CD8-positive, alpha-beta memory T cell (primary cell): ENCODE measurements around the gene TOM1L2. TPM values are rescaled to one million over a fixed set of nuclear protein-coding genes. Genes with fewer than 3 reads are reported as not detected.

Experiments used
- polyA plus RNA-seq: library from polyadenylated mRNA; unstranded; fragments of 300-500 nt; fragmentation: Illumina TruSeq; gene quantifications from one replicate; pipeline ENCODE4 v1.2.3, GENCODE V29; 2021
- total RNA-seq, 2 experiments: library from RNA; stranded (reverse); gene quantifications; one replicate each; pipeline ENCODE4 v1.2.3, GENCODE V29; 2021

TOM1L2 gene
- total and polyA plus RNA-seq, 3 experiments from 2014 or later, result 6.5 to 11.3 (median 10.0) TPM

Other genes with a start within 250 kb of the TOM1L2 start
- 10 to 100 TPM; 27.2 to 29.6 TPM for gene SREBF1, start 135.4 kb downstream of the TOM1L2 start, total RNA-seq
- gene SREBF1, start 135.4 kb downstream of the TOM1L2 start, polyA plus RNA-seq, result 16.4 TPM
- gene DRC3, start 462 bp upstream of the TOM1L2 start, total RNA-seq, result under 1 TPM; 0.33 to 0.60 TPM
- not detected for gene DRC3, start 462 bp upstream of the TOM1L2 start, polyA plus RNA-seq
- gene ATPAF2, start 66.8 kb upstream of the TOM1L2 start, total RNA-seq, result 10 to 100 TPM; 30.4 to 33.4 TPM
- gene ATPAF2, start 66.8 kb upstream of the TOM1L2 start, polyA plus RNA-seq, result 16.0 TPM
- 10 to 100 TPM in 1 of 2 experiments, 1 to 10 TPM in 1; 9.8 to 11.1 TPM for gene GID4, start 67.0 kb upstream of the TOM1L2 start, total RNA-seq
- gene GID4, start 67.0 kb upstream of the TOM1L2 start, polyA plus RNA-seq, result 8.5 TPM
- 10 to 100 TPM; 52.9 to 54.2 TPM for gene DRG2, start 115.5 kb upstream of the TOM1L2 start, total RNA-seq
- 51.7 TPM for gene DRG2, start 115.5 kb upstream of the TOM1L2 start, polyA plus RNA-seq
- gene MYO15A, start 136.4 kb upstream of the TOM1L2 start, total RNA-seq, result under 1 TPM; 0.31 to 0.35 TPM
- 0.54 TPM for gene MYO15A, start 136.4 kb upstream of the TOM1L2 start, polyA plus RNA-seq
- gene ALKBH5, start 211.4 kb upstream of the TOM1L2 start, total RNA-seq, result 100 to 1,000 TPM; 117 to 123 TPM
- 152 TPM for gene ALKBH5, start 211.4 kb upstream of the TOM1L2 start, polyA plus RNA-seq